8988T (cell line): ENCODE results near the gene TMEM87A.
A peak's percentile ranks its signal among the peaks of the same experiment; 100 is the strongest.
"Not testable (repeated sequence)": the region's sequence is repeated elsewhere in the genome, so short reads cannot be mapped to it uniquely, and the experiment has no call there.

Source experiments
- DNase-seq: peaks from one replicate; pipeline ENCODE4 v3.0.0; 2011

TMEM87A gene

GRCh38 chr15:42272939-42273899, at the start of gene TMEM87A, which contains the start of gene GANC:
Gene TMEM87A, minus strand, starts transcription at chr15:42273433. Its CDS starts 35 bp downstream, at chr15:42273398.
Gene GANC, plus strand, starts transcription at chr15:42273201. Its CDS starts 1,281 bp downstream, at chr15:42274482.
- DNase-seq = peak; percentile 58

GRCh38 chr15:42319206-42319605, 46.0 kb upstream of the TMEM87A start:
- no peak for DNase-seq

GRCh38 chr15:42316282-42316805, 43.1 kb upstream of the TMEM87A start:
- not testable (repeated sequence) for DNase-seq

GRCh38 chr15:42315521-42315920, 42.3 kb upstream of the TMEM87A start:
- no peak for DNase-seq

GRCh38 chr15:42314818-42315217, 41.6 kb upstream of the TMEM87A start:
- DNase-seq = no peak

GRCh38 chr15:42313463-42313862, 40.2 kb upstream of the TMEM87A start:
- DNase-seq = no peak

- no peak for DNase-seq
Measured at GRCh38 chr15:42306681-42307080, 33.4 kb upstream of the TMEM87A start.

GRCh38 chr15:42301004-42301403, 27.8 kb upstream of the TMEM87A start:
- not testable (repeated sequence) for DNase-seq

GRCh38 chr15:42289166-42289565, 15.9 kb upstream of the TMEM87A start:
- DNase-seq = no peak

GRCh38 chr15:42287931-42288330, 14.7 kb upstream of the TMEM87A start:
- DNase-seq = no peak

GRCh38 chr15:42286445-42287029, 13.3 kb upstream of the TMEM87A start:
- DNase-seq = no peak

GRCh38 chr15:42285034-42285433, 11.8 kb upstream of the TMEM87A start:
- DNase-seq = no peak

- DNase-seq = no peak
Measured at GRCh38 chr15:42284551-42284950, 11.3 kb upstream of the TMEM87A start.

- no peak for DNase-seq
Measured at GRCh38 chr15:42283671-42284070, 10.4 kb upstream of the TMEM87A start.

GRCh38 chr15:42282926-42283325, 9.7 kb upstream of the TMEM87A start:
- no peak for DNase-seq

GRCh38 chr15:42282344-42282743, 9.1 kb upstream of the TMEM87A start:
- no peak for DNase-seq

GRCh38 chr15:42279234-42279723, 6.0 kb upstream of the TMEM87A start:
- DNase-seq = no peak

GRCh38 chr15:42276762-42277161, 3.5 kb upstream of the TMEM87A start:
- DNase-seq = no peak

- no peak for DNase-seq
Measured at GRCh38 chr15:42275780-42276391, 2.7 kb upstream of the TMEM87A start.

- DNase-seq = no peak
Measured at GRCh38 chr15:42274702-42274989, 1.4 kb upstream of the TMEM87A start.

- DNase-seq = no peak
Measured at GRCh38 chr15:42273900-42274701, 868 bp upstream of the TMEM87A start.

GRCh38 chr15:42270996-42271395, 2.2 kb downstream of the TMEM87A start:
- DNase-seq = no peak

GRCh38 chr15:42270551-42270950, 2.7 kb downstream of the TMEM87A start:
- DNase-seq = no peak
